PFSK-1 (cell line): ENCODE data around the gene CSPG5.

ENCODE experiments used
- POLR2AphosphoS5 ChIP-seq: IDR thresholded peaks from 2 replicates; pipeline ENCODE4 v1.6.1; 2012; ENCODE audit warnings: low read depth, mild to moderate bottlenecking, control low read depth, low read length, moderate library complexity
- TAF1 ChIP-seq: IDR thresholded peaks from 2 replicates; pipeline ENCODE4 v1.6.1; 2012; ENCODE audit warnings: low read length, control low read depth, borderline replicate concordance; ENCODE audit not compliant: insufficient read depth
- TF ChIP-seq, protein P1 (sequence below), 2 experiments: IDR thresholded peaks; 2 replicates each; pipeline versions ENCODE4 v1.6.1 to v1.8.0; 2011 to 2012; ENCODE audit warnings: low read depth in 2 of 2, low read length in 2 of 2, control low read depth in 1 of 2, inconsistent platforms in 1 of 2, mild to moderate bottlenecking in 1 of 2, moderate library complexity in 1 of 2; ENCODE audit not compliant: insufficient read depth in 1 of 2

DNA sequence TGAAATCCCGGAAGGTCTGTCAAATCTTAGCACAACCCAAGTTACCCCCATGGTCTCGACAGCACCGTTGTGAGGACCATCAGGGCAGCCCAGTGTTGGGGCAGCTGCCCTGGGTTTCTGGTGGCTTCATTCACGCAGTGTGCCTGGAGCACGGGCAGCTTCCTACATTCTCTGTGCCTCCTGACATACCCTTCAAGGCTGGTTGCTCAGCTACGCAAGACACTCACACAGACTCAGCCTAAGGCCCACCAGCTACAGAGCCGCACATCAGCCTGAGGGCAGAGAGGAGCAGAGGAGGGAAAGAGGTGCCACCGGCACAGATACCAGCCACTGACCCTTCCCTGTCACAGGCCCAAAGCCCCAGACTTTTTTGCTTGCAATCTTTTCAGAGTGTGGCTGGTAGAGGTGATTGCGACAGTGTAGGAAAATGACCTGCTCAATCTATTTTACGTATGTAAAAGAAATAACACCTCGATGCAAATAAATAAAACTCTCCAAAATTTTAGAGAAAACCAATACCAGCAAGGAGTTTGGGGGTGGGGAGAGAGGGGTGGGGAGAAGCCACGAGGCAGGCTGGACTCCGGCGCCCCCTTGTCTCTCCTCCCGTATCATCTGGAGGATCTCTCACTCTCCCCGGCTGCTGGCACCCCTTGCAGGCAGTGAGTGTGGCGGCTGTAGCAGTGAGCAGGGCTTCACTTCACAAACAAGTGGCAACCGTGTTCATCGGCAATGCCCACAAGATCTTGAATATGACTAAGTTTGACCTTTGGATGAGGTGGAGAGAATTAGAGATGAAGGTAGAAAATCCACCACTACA is 12.7 kb downstream of the CSPG5 start:
- TF ChIP-seq POLR2AphosphoS5: no peak
- TF ChIP-seq TAF1: no peak
- TF ChIP-seq, protein P1, sequence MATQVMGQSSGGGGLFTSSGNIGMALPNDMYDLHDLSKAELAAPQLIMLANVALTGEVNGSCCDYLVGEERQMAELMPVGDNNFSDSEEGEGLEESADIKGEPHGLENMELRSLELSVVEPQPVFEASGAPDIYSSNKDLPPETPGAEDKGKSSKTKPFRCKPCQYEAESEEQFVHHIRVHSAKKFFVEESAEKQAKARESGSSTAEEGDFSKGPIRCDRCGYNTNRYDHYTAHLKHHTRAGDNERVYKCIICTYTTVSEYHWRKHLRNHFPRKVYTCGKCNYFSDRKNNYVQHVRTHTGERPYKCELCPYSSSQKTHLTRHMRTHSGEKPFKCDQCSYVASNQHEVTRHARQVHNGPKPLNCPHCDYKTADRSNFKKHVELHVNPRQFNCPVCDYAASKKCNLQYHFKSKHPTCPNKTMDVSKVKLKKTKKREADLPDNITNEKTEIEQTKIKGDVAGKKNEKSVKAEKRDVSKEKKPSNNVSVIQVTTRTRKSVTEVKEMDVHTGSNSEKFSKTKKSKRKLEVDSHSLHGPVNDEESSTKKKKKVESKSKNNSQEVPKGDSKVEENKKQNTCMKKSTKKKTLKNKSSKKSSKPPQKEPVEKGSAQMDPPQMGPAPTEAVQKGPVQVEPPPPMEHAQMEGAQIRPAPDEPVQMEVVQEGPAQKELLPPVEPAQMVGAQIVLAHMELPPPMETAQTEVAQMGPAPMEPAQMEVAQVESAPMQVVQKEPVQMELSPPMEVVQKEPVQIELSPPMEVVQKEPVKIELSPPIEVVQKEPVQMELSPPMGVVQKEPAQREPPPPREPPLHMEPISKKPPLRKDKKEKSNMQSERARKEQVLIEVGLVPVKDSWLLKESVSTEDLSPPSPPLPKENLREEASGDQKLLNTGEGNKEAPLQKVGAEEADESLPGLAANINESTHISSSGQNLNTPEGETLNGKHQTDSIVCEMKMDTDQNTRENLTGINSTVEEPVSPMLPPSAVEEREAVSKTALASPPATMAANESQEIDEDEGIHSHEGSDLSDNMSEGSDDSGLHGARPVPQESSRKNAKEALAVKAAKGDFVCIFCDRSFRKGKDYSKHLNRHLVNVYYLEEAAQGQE (IDR thresholded peaks at IDR 0.05; ENCODE audit: insufficient read depth in 1 of 2, low read depth in 2 of 2, low read length in 2 of 2): no peak
